BE2C (cell line): ENCODE data around the gene ZNF444. TPM values are rescaled to one million over a fixed set of nuclear protein-coding genes. Genes with fewer than 3 reads are reported as not detected.
A peak's percentile ranks its signal among the peaks of the same experiment; 100 is the strongest.

Experiments
- DNase-seq: peaks from one replicate; pipeline ENCODE4 v3.0.0-alpha.2; 2020
- H3K27me3 ChIP-seq: fragments of 250-450 bp; sonication (Bioruptor Pico); 2 replicates; pipeline ENCODE4 v1.5.1; 2020; ENCODE audit warnings: mild to moderate bottlenecking
- H3K36me3 ChIP-seq: fragments of 250-450 bp; sonication (Bioruptor Pico); 2 replicates; pipeline ENCODE4 v1.5.1; 2020; ENCODE audit warnings: mild to moderate bottlenecking
- H3K4me1 ChIP-seq: fragments of 250-450 bp; sonication (Bioruptor Pico); 2 replicates; pipeline ENCODE4 v1.5.1; 2020
- H3K4me3 ChIP-seq: 2 replicates; pipeline ENCODE4 v1.5.1; 2011; ENCODE audit warnings: low read depth, low read length
- H3K9me3 ChIP-seq: fragments of 250-450 bp; sonication (Bioruptor Pico); 2 replicates; pipeline ENCODE4 v1.5.1; 2020
- CTCF ChIP-seq: IDR thresholded peaks from 2 replicates; pipeline ENCODE4 v1.5.1; 2012; ENCODE audit warnings: mild to moderate bottlenecking, low read depth, low read length
- polyA plus RNA-seq: library from polyadenylated mRNA; unstranded; fragments of >200 nt; gene quantifications from one replicate; pipeline ENCODE4 v1.2.1, GENCODE V29; 2012; ENCODE audit warnings: low read depth, missing spikeins; ENCODE audit not compliant: insufficient read length, insufficient read depth

ZNF444 gene
- polyA plus RNA-seq = 40.9 TPM

DNA sequence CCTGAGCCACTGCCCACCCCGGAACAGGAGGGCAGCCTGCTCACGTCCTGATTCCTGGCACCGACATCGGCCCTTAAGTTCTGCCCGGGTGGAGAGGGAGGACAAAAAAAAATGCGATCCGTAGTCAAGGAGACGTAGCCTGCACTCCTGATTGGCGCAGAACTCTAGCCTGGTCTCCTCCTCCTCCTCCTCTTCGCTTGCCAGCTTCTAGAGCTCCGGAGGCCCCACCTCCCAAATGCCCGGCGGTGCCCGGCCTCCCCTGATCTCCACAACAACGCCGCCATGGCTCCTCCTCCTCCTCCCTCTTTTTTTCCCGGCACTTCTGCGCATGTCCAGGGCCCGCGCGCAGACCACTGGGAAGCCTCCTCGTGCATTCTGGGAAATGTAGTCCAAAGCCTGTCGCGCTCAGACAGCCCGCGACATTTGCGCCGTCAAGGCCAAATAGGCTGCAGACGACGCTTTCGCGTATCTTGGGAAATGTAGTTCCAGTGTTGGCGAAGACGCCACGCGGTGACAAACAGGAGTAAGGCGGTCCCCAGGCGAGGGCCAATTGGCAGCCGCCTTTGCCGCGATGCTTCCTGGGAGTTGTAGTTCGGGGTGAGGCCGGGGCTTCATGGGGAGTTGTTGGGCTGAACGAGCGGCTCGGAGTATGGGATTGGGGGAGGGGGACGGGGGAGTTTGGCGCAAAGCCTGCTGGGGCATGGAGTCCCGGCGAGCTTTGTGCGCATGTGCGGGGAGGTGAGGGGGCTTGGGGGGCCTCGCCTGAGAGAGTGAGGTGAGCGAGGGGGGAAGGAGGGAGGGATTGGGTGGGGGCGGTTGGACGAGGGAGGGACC, at the start of gene ZNF444:
Gene ZNF444 (plus strand): TSS at position 705 of the 834 bp plus-strand sequence. CDS start 5,625 bp downstream, outside the sequence.
- Histone ChIP-seq H3K4me3 (peak within 1 kb of the TSS; percentile 65), H3K36me3 (peaks cover 5% of the 10 kb centered on the region; the same call in 1 of the 2 replicates), H3K27me3 (no peaks in the 10 kb centered on the region), H3K4me1 (peaks cover 4% of the 10 kb centered on the region), H3K9me3 (no peaks in the 10 kb centered on the region)
- DNase-seq = peak; percentile 99
- no peak for TF ChIP-seq CTCF

GRCh38 chr19:56091751-56092546, 49.1 kb upstream of the ZNF444 start:
- H3K27me3 ChIP-seq = no peaks in the 10 kb centered on the region
- no peaks in the 10 kb centered on the region for H3K4me1 ChIP-seq
- no peak for TF ChIP-seq CTCF
- no peaks in the 10 kb centered on the region for H3K9me3 ChIP-seq
- H3K36me3 ChIP-seq = peaks cover 24% of the 10 kb centered on the region
- H3K4me3 ChIP-seq = no peak overlapping the region
- DNase-seq = no peak

GRCh38 chr19:56092685-56093631, 48.1 kb upstream of the ZNF444 start:
- Histone ChIP-seq H3K4me3 (no peak overlapping the region), H3K4me1 (no peaks in the 10 kb centered on the region), H3K9me3 (no peaks in the 10 kb centered on the region), H3K36me3 (peaks cover 28% of the 10 kb centered on the region), H3K27me3 (no peaks in the 10 kb centered on the region)
- no peak for DNase-seq
- no peak for TF ChIP-seq CTCF

- no peak overlapping the region for H3K4me3 ChIP-seq
- peaks cover 30% of the 10 kb centered on the region for H3K36me3 ChIP-seq
- no peaks in the 10 kb centered on the region for H3K9me3 ChIP-seq
- no peaks in the 10 kb centered on the region for H3K4me1 ChIP-seq
- TF ChIP-seq CTCF = no peak
- DNase-seq = no peak
- H3K27me3 ChIP-seq = no peaks in the 10 kb centered on the region
These were observed 46.6 kb upstream of the ZNF444 start for GRCh38 chr19:56094449-56094848.

DNA sequence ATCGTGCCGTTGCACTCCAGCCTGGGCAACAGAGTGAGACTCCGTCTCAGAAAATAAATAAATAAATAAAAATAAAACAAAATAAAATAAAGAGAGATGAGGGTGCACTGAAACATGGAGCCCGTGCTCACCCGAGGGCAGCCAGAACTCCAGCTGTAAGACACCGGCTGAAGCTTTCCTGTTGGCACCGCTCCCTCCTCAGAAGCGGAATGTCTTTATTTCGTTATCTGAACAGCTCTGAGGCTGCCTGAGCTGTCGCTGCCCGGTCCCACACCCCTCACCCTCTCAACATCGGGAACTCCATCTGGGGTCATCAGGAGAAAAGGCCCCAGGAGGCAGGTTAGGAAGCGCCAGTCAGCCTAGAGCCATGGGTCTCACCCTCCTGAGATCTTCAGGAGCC, 44.4 kb upstream of the ZNF444 start:
- no peaks in the 10 kb centered on the region for H3K4me1 ChIP-seq
- H3K9me3 ChIP-seq = no peaks in the 10 kb centered on the region
- H3K4me3 ChIP-seq = no peak overlapping the region
- no peaks in the 10 kb centered on the region for H3K27me3 ChIP-seq
- no peak for DNase-seq
- peaks cover 41% of the 10 kb centered on the region for H3K36me3 ChIP-seq
- TF ChIP-seq CTCF = no peak
